ENCODE data around the gene IFT74.

GRCh38 chr9:26974927-26975326 is 18.7 kb downstream of the IFT74 start:
- TF ChIP-seq GABPA (IDR thresholded peaks at IDR 0.05; ENCODE audit: low read depth) (no peak), CTCF (IDR thresholded peaks at IDR 0.05; ENCODE audit: insufficient read depth, low read length) (no peak)

All from HL-60 (cell line).